CD8-positive, alpha-beta memory T cell (primary cell): ENCODE data around the gene ATG4A. TPM values are rescaled to one million over a fixed set of nuclear protein-coding genes. Genes with fewer than 3 reads are reported as not detected.

Experiments used
- CTCF ChIA-PET: fragments of 350-600 bp; sonication (Branson Sonifier 250); formaldehyde crosslinking; loops from one replicate; lab custom pipeline; 2021; ENCODE audit warnings: antibody characterized with exemption; lab: Charles Lee
- POLR2A ChIA-PET: fragments of 350-600 bp; sonication (Branson Sonifier 250); formaldehyde crosslinking; loops from one replicate; lab custom pipeline; 2021; ENCODE audit warnings: antibody characterized with exemption; lab: Charles Lee
- DNase-seq, 5 donors: peaks; one replicate each; pipeline versions ENCODE4 v3.0.0 to v3.0.0-alpha.2; 2020 to 2022; ENCODE audit warnings: mixed read lengths in 1 of 5
- H3K27ac ChIP-seq: one replicate; pipeline ENCODE4 v1.7.0; 2013; ENCODE audit warnings: low read depth, mild to moderate bottlenecking, low read length, moderate library complexity
- H3K27me3 ChIP-seq: 2 replicates; pipeline ENCODE4 v1.7.0; 2013; ENCODE audit warnings: low read length, mild to moderate bottlenecking; ENCODE audit not compliant: insufficient read depth, poor library complexity, severe bottlenecking
- H3K36me3 ChIP-seq: 2 replicates; pipeline ENCODE4 v1.7.0; 2013; ENCODE audit warnings: mild to moderate bottlenecking, low read length, moderate library complexity; ENCODE audit not compliant: insufficient read depth
- H3K4me1 ChIP-seq: 2 replicates; pipeline ENCODE4 v1.7.0; 2013; ENCODE audit warnings: mild to moderate bottlenecking, low read length, moderate library complexity; ENCODE audit not compliant: insufficient read depth
- H3K4me3 ChIP-seq: 2 replicates; pipeline ENCODE4 v1.7.0; 2013; ENCODE audit warnings: mild to moderate bottlenecking, low read length
- H3K9me3 ChIP-seq: 2 replicates; pipeline ENCODE4 v1.7.0; 2013; ENCODE audit warnings: mild to moderate bottlenecking, low read length
- H3K27ac Mint-ChIP-seq, 8 donors: one replicate each; pipeline ENCODE4 v1.8.0; 2020 to 2021; ENCODE audit warnings: mixed read lengths in 8 of 8, mild to moderate bottlenecking in 6 of 8, inconsistent platforms in 3 of 8, moderate library complexity in 3 of 8
- H3K27me3 Mint-ChIP-seq, 2 donors: one replicate each; pipeline ENCODE4 v1.8.0; 2020 to 2021; ENCODE audit warnings: mixed read lengths in 2 of 2, mild to moderate bottlenecking in 1 of 2, moderate library complexity in 1 of 2
- H3K36me3 Mint-ChIP-seq, 3 donors: one replicate each; pipeline ENCODE4 v1.8.0; 2020 to 2021; ENCODE audit warnings: mixed read lengths in 3 of 3, inconsistent platforms in 1 of 3, mild to moderate bottlenecking in 1 of 3
- H3K4me1 Mint-ChIP-seq, 3 donors: one replicate each; pipeline ENCODE4 v1.8.0; 2020 to 2021; ENCODE audit warnings: mixed read lengths in 3 of 3, inconsistent platforms in 1 of 3, mild to moderate bottlenecking in 1 of 3
- H3K4me3 Mint-ChIP-seq, 7 donors: one replicate each; pipeline ENCODE4 v1.8.0; 2020 to 2021; ENCODE audit warnings: mixed read lengths in 7 of 7, mild to moderate bottlenecking in 6 of 7, moderate library complexity in 4 of 7, inconsistent platforms in 2 of 7
- H3K9me3 Mint-ChIP-seq, 5 donors: one replicate each; pipeline ENCODE4 v1.8.0; 2020 to 2022; ENCODE audit warnings: mixed read lengths in 5 of 5, mild to moderate bottlenecking in 3 of 5, moderate library complexity in 2 of 5, inconsistent platforms in 1 of 5
- polyA plus RNA-seq: library from polyadenylated mRNA; unstranded; fragments of 300-500 nt; fragmentation: Illumina TruSeq; gene quantifications from one replicate; pipeline ENCODE4 v1.2.3, GENCODE V29; 2021
- total RNA-seq, 2 experiments: library from RNA; stranded (reverse); gene quantifications; one replicate each; pipeline ENCODE4 v1.2.3, GENCODE V29; 2021

ATG4A gene
- total and polyA plus RNA-seq, 3 experiments from 2014 or later = 10.7 to 20.4 (median 10.8) TPM

DNA sequence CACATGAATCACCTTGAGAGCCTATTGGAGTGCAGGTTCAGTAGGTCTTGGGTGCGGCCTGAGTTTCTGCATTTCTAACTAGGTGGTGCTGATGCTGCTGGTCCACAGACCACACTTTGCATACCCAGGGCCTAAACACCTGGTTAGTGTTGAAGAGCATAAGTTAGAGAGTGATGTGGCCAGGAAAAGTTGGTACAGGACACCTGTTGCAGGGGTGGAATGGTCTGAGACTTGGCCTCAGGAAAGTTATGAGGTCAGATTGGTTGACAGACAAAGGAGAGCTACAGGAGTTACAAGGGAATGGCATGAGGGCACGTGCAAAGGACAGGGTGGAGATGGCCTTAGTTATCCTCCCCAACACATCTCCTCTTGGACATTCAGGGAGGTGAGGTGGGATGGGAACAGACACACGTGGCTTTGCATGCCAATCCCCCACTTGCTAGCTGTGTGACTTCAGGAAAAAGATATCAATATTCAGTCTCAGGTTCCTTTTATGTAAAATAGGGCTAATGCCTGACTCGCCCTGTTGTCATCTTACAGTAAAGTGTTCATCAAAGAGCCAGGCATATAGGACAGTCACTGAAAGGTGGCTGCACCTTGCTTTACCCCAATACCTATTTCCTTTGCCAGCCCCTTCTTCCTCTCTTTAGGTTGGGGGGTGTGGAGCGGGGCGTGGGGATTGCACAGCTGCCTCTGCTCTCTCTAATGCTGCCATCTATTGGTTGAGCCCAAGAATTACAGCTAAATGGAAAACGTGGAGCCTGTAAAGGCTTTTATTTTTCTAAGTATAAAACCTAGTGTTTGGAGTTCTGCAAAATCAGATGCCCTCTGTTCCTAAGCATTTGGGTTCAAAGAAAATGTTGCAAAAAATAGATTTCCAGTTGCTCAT lies 47.5 kb downstream of the ATG4A start:
- Histone ChIP-seq H3K4me3 (no peak overlapping the region), H3K36me3 (peaks cover 5% of the 10 kb centered on the region), H3K27me3 (no peaks in the 10 kb centered on the region), H3K4me1 (no peaks in the 10 kb centered on the region), H3K9me3 (no peaks in the 10 kb centered on the region), H3K27ac (no peak overlapping the region)
- CTCF ChIA-PET = interaction anchor here (2.0 kb wide), 1 partner anchor 10 kb away, joined by 4 read pairs; no protein-coding TSS in a partner anchor
- Mint-ChIP-seq H3K27me3 (no peaks in the 10 kb centered on the region), H3K4me3 (no peak overlapping the region), H3K4me1 (no peaks in the 10 kb centered on the region), H3K9me3 (no peaks in the 10 kb centered on the region), H3K36me3 (peaks cover 4 to 81% (median 13%) of the 10 kb centered on the region in 3 donors), H3K27ac (no peak overlapping the region)
- POLR2A ChIA-PET = no interaction called here
- no peak for DNase-seq

DNA sequence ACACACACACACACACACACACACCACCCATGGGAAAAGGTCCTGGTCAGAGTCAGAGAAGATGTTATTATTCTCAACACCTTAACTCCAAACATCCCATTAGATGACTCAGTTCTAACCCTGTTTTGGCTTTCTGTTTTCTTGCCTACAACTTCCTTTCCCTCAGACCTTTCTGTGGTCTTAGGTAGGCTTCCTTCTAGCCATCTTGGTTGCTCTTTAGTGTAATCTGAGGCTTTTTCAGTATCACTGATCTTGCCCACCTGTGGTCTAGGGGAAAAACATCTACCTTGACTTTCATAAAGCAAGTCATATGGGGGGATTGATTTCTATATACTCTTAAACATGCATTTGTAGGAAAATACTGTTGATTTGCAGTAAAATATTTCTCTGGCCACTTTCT lies 56.9 kb downstream of the ATG4A start:
- H3K36me3 ChIP-seq = no peaks in the 10 kb centered on the region
- POLR2A ChIA-PET = no interaction called here
- DNase-seq = no peak

DNA sequence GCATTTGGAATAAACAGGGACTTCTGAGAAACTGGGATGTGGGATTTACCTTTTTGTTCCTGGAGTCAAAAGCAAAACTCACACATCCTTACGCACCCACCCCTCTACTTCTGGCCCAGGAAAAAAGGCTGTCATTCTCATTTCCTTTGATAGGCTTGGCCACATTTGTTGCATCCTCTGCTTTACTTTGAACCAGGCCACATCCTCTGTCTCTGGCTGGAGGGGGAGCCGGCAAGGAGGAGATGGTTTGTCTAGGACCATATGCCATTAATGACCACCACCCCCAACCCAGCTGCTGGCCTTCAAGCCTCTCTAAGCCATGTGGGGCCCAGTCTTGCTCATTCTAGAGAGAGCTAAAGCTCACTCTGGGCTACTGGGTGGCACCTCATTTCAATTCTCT lies 64.5 kb downstream of the ATG4A start:
- Histone ChIP-seq H3K27me3 (no peaks in the 10 kb centered on the region), H3K4me3 (no peak overlapping the region), H3K27ac (no peak overlapping the region), H3K36me3 (no peaks in the 10 kb centered on the region), H3K4me1 (no peaks in the 10 kb centered on the region), H3K9me3 (no peaks in the 10 kb centered on the region)
- POLR2A ChIA-PET = no interaction called here
- peaks cover 0 to 36% (median 9%) of the 10 kb centered on the region in 3 donors for H3K36me3 Mint-ChIP-seq
- no peak for DNase-seq
- H3K4me1 Mint-ChIP-seq = no peaks in the 10 kb centered on the region
- H3K4me3 Mint-ChIP-seq = no peak overlapping the region
- H3K9me3 Mint-ChIP-seq = no peaks in the 10 kb centered on the region
- H3K27me3 Mint-ChIP-seq = no peaks in the 10 kb centered on the region
- CTCF ChIA-PET = no interaction called here
- no peak overlapping the region for H3K27ac Mint-ChIP-seq

More for the DNA sequence above, 56.9 kb downstream of the ATG4A start:
- Mint-ChIP-seq H3K27ac (no peak overlapping the region), H3K36me3 (peaks cover 0 to 71% (median 5%) of the 10 kb centered on the region in 3 donors), H3K27me3 (no peaks in the 10 kb centered on the region), H3K9me3 (no peaks in the 10 kb centered on the region), H3K4me3 (no peak overlapping the region), H3K4me1 (peaks cover 0 to 6% (median 4%) of the 10 kb centered on the region in 3 donors)
- CTCF ChIA-PET = no interaction called here
- H3K27ac ChIP-seq = no peak overlapping the region
- H3K4me1 ChIP-seq = no peaks in the 10 kb centered on the region
- no peaks in the 10 kb centered on the region for H3K9me3 ChIP-seq
- no peaks in the 10 kb centered on the region for H3K27me3 ChIP-seq
- H3K4me3 ChIP-seq = no peak overlapping the region

DNA sequence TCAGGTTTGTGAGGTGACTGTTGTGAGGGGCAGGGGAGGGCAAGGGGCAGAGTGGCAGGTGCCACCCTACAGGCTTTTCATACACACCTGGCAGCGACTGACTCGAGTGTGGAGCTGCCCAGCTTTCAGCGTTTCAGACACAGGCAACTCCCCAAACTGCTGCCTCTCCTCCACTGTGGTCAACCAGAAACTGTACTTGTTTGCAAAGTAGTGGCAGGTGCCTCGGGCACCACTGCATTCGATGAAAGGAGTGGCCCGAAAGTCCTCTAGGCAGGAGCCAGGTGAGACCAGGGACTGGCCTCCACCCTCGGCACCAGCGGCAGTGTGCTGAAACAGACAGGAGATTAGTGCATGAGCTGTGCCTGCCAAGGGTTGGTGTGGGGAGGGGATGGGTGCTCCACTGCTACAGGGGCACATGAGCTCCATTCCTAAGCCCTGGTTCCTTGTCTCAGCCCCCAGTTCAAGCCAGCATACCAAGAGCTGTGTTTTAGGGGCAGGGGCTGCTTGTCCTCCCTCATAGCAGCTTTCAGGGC lies 65.4 kb downstream of the ATG4A start:
- Histone ChIP-seq H3K4me3 (no peak overlapping the region), H3K9me3 (no peaks in the 10 kb centered on the region)
- CTCF ChIA-PET = no interaction called here

DNA sequence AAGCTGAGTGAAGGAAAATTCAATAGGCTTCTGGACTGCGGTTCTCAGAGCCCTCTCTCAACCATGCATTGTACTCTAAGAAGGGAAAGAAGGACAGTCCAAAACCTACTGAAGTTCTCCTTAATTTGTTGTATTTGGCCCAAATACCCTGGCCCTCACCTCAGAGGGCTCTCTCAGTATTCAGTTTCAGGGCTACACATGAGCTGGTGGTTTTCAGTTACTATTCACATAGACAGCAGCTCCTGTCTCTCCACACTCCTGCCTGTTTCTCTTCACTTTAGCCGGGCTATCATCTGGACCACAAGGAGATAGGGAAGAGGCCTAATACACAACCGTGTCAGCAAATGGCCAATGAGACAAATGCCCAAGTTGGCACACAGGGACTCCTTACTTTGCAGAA lies 66.0 kb downstream of the ATG4A start:
- H3K9me3 ChIP-seq = no peaks in the 10 kb centered on the region
- ChIA-PET CTCF (no interaction called here), POLR2A (no interaction called here)
- Mint-ChIP-seq H3K4me1 (no peaks in the 10 kb centered on the region), H3K36me3 (peaks cover 0 to 28% (median 8%) of the 10 kb centered on the region in 3 donors), H3K27me3 (no peaks in the 10 kb centered on the region), H3K4me3 (no peak overlapping the region), H3K9me3 (no peaks in the 10 kb centered on the region), H3K27ac (no peak overlapping the region)
- H3K4me3 ChIP-seq = no peak overlapping the region
- no peak for DNase-seq
- no peaks in the 10 kb centered on the region for H3K27me3 ChIP-seq
- H3K27ac ChIP-seq = no peak overlapping the region
- H3K4me1 ChIP-seq = no peaks in the 10 kb centered on the region
- no peaks in the 10 kb centered on the region for H3K36me3 ChIP-seq

More for the DNA sequence above, 65.4 kb downstream of the ATG4A start:
- Mint-ChIP-seq H3K27ac (no peak overlapping the region), H3K9me3 (no peaks in the 10 kb centered on the region), H3K36me3 (peaks cover 0 to 29% (median 8%) of the 10 kb centered on the region in 3 donors), H3K27me3 (no peaks in the 10 kb centered on the region), H3K4me1 (no peaks in the 10 kb centered on the region), H3K4me3 (no peak overlapping the region)
- POLR2A ChIA-PET = no interaction called here
- Histone ChIP-seq H3K4me1 (no peaks in the 10 kb centered on the region), H3K27me3 (no peaks in the 10 kb centered on the region), H3K36me3 (no peaks in the 10 kb centered on the region), H3K27ac (no peak overlapping the region)
- DNase-seq = no peak

DNA sequence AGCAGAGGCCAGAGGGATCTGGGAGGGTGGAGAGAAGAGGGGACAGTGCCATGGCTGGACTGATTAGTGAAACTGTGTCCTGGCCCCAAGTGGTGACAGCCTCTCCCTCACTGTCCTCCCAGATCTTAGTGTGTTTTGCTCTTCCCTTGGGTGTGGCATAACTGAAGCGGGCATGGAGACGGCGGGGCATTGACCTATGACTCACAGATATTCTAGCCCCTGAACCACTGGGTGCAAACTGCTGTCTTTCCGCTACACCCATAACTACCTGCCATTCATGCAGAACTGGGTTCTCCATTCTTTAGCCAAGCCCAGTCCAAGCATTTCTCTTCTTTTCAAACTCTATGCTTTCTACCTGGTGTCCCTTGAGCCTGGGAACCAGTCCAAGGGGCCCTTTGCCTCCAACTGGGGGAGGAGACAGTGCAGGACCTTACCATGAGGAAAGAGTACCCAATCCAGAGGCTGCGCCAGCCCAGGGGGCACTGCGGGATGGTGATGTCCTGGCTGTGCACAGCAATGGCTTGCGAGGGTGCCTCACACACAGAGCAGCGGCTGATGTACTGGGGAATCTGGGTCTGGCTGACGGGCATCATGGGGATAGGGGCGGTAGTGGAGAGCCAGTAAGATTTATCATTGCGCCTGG lies 67.6 kb downstream of the ATG4A start:
- Histone ChIP-seq H3K9me3 (no peaks in the 10 kb centered on the region), H3K4me3 (no peak overlapping the region), H3K4me1 (no peaks in the 10 kb centered on the region), H3K27me3 (no peaks in the 10 kb centered on the region), H3K36me3 (no peaks in the 10 kb centered on the region), H3K27ac (no peak overlapping the region)
- Mint-ChIP-seq H3K4me3 (no peak overlapping the region), H3K4me1 (no peaks in the 10 kb centered on the region), H3K27ac (no peak overlapping the region), H3K36me3 (peaks cover 0 to 14% (median 3%) of the 10 kb centered on the region in 3 donors), H3K9me3 (no peaks in the 10 kb centered on the region), H3K27me3 (peaks cover 0 to 2% of the 10 kb centered on the region in 2 donors)
- CTCF ChIA-PET = no interaction called here
- DNase-seq = no peak
- POLR2A ChIA-PET = no interaction called here

DNA sequence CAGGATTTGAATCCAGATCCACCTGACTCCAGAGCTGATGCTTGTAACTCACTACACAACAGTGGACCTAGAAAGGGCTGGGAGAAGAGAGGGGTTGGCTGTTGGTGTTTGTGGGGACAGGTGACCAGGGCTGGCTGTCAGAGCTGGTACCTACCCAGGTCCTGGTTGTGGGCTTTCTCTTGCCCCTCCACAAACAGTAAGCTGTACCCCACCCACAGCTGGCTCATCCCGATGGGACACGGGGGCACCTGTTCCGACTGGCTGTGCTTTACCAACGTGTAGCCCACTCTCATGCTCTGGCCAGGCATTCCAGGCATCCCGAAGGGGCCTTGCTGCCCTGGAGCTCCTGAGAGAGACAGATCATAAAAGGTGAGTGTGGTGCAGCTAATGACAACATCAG lies 68.7 kb downstream of the ATG4A start:
- H3K4me1 ChIP-seq = no peaks in the 10 kb centered on the region
- peaks cover 0 to 2% of the 10 kb centered on the region in 2 donors for H3K27me3 Mint-ChIP-seq
- H3K9me3 Mint-ChIP-seq = no peaks in the 10 kb centered on the region
- no peaks in the 10 kb centered on the region for H3K27me3 ChIP-seq
- no peak overlapping the region for H3K4me3 Mint-ChIP-seq
- H3K27ac ChIP-seq = no peak overlapping the region
- POLR2A ChIA-PET = no interaction called here
- H3K9me3 ChIP-seq = no peaks in the 10 kb centered on the region
- H3K36me3 ChIP-seq = no peaks in the 10 kb centered on the region
- no peaks in the 10 kb centered on the region for H3K4me1 Mint-ChIP-seq
- peaks cover 0 to 8% (median 3%) of the 10 kb centered on the region in 3 donors for H3K36me3 Mint-ChIP-seq
- CTCF ChIA-PET = no interaction called here
- DNase-seq = no peak
- H3K27ac Mint-ChIP-seq = no peak overlapping the region
- no peak overlapping the region for H3K4me3 ChIP-seq

DNA sequence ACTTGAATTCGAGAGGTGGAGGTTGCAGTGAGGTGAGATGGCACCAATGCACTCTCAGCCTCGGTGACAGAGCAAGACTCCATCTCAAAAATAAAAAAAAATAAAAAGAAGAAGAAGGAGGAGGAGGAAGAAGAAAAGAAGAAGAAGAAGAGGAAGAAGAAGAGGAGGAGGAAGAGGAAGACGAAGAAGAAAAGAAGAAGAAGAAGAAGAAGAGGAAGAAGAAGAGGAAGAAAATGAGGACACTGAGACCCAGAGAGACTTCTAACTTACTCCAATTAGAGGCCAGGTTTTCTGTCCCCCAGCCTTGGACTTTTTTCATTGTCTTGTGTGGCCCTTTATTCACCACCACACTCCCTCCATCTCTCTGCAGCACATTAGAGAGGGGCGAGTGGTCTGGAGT lies 70.7 kb downstream of the ATG4A start:
- Histone ChIP-seq H3K9me3 (no peaks in the 10 kb centered on the region), H3K27ac (no peak overlapping the region), H3K27me3 (no peaks in the 10 kb centered on the region), H3K4me3 (no peak overlapping the region), H3K4me1 (no peaks in the 10 kb centered on the region), H3K36me3 (no peaks in the 10 kb centered on the region)
- ChIA-PET POLR2A (no interaction called here), CTCF (no interaction called here)
- Mint-ChIP-seq H3K4me3 (no peak overlapping the region), H3K9me3 (no peaks in the 10 kb centered on the region), H3K27me3 (peaks cover 0 to 2% of the 10 kb centered on the region in 2 donors), H3K27ac (peak overlapping the region in 1 of 8 donors; percentile 86), H3K4me1 (no peaks in the 10 kb centered on the region), H3K36me3 (no peaks in the 10 kb centered on the region)
- no peak for DNase-seq
